ENCODE data around the gene ZBTB20. TPM values are rescaled to one million over a fixed set of nuclear protein-coding genes. Genes with fewer than 3 reads are reported as not detected.
A peak's percentile ranks its signal among the peaks of the same experiment; 100 is the strongest.
"Not testable (repeated sequence)": the region's sequence is repeated elsewhere in the genome, so short reads cannot be mapped to it uniquely, and the experiment has no call there.

Gene ZBTB20
- total RNA-seq, 6 experiments from 2014 or later: 8.0 to 14.1 (median 10.4) TPM

GRCh38 chr3:114685161-114685560, 461.9 kb downstream of the ZBTB20 start:
- no peaks in the 10 kb centered on the region for H3K9me3 Mint-ChIP-seq
- H3K27me3 Mint-ChIP-seq (ENCODE audit: insufficient read depth): no peaks in the 10 kb centered on the region
- peak overlapping the region; percentile 45; the same call in 1 of the 2 replicates for H3K27ac Mint-ChIP-seq
- DNase-seq: no peak
- no peaks in the 10 kb centered on the region for H3K36me3 Mint-ChIP-seq (ENCODE audit: low read depth)
- no peak for TF ChIP-seq CTCF (IDR thresholded peaks at IDR 0.05)
- H3K4me1 Mint-ChIP-seq (ENCODE audit: low read depth): peaks cover 18% of the 10 kb centered on the region
- H3K4me3 Mint-ChIP-seq: peak overlapping the region; percentile 83

- H3K36me3 Mint-ChIP-seq (ENCODE audit: low read depth): no peaks in the 10 kb centered on the region; the same call in 1 of the 2 replicates
- no peak overlapping the region for H3K4me3 Mint-ChIP-seq
- no peak for DNase-seq
- no peaks in the 10 kb centered on the region for H3K27me3 Mint-ChIP-seq (ENCODE audit: insufficient read depth)
- TF ChIP-seq CTCF (IDR thresholded peaks at IDR 0.05): no peak
- H3K9me3 Mint-ChIP-seq: no peaks in the 10 kb centered on the region
- no peak overlapping the region for H3K27ac Mint-ChIP-seq
- H3K4me1 Mint-ChIP-seq (ENCODE audit: low read depth): peaks cover 6% of the 10 kb centered on the region; the same call in 1 of the 2 replicates
Observed at GRCh38 chr3:114680299-114680698, 466.8 kb downstream of the ZBTB20 start.

- not testable (repeated sequence) for DNase-seq; H3K36me3 Mint-ChIP-seq (ENCODE audit: low read depth); H3K27me3 Mint-ChIP-seq (ENCODE audit: insufficient read depth); H3K4me3 Mint-ChIP-seq; H3K27ac Mint-ChIP-seq; H3K9me3 Mint-ChIP-seq; H3K4me1 Mint-ChIP-seq (ENCODE audit: low read depth)
Observed at GRCh38 chr3:114679773-114680172, 467.3 kb downstream of the ZBTB20 start.

GRCh38 chr3:114675104-114675503, 472.0 kb downstream of the ZBTB20 start:
- Mint-ChIP-seq H3K9me3 (no peaks in the 10 kb centered on the region), H3K4me1 (ENCODE audit: low read depth) (peaks cover 13% of the 10 kb centered on the region), H3K27ac (no peak overlapping the region), H3K27me3 (ENCODE audit: insufficient read depth) (no peaks in the 10 kb centered on the region), H3K4me3 (no peak overlapping the region), H3K36me3 (ENCODE audit: low read depth) (no peaks in the 10 kb centered on the region; the same call in 1 of the 2 replicates)
- DNase-seq: no peak
- no peak for TF ChIP-seq CTCF (IDR thresholded peaks at IDR 0.05)

GRCh38 chr3:114674036-114674435, 473.1 kb downstream of the ZBTB20 start:
- peaks cover 23% of the 10 kb centered on the region for H3K4me1 Mint-ChIP-seq (ENCODE audit: low read depth)
- H3K36me3 Mint-ChIP-seq (ENCODE audit: low read depth): no peaks in the 10 kb centered on the region
- TF ChIP-seq CTCF (IDR thresholded peaks at IDR 0.05): no peak
- H3K27ac Mint-ChIP-seq: no peak overlapping the region
- no peak overlapping the region for H3K4me3 Mint-ChIP-seq
- H3K27me3 Mint-ChIP-seq (ENCODE audit: insufficient read depth): no peaks in the 10 kb centered on the region
- no peaks in the 10 kb centered on the region for H3K9me3 Mint-ChIP-seq
- DNase-seq: no peak

DNA sequence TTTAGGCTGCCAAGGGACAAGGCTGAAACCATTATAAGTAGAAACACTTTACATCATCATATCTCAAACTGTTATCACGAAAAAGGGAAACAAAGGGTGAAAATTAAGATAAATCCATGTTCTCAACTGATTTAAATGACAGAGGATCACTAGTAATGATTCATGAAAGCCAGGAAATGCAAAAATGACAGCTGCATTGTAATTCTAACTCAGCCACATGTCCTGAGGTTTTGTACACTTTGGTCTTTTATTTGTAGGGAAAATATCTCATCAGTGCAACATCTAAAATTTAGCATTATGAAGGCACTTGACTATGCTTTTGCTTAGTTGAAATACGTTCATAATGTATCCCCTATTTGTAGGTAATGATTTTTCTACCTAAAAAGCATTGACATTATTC, 473.6 kb downstream of the ZBTB20 start:
- H3K4me1 Mint-ChIP-seq (ENCODE audit: low read depth): peaks cover 25% of the 10 kb centered on the region
- H3K27me3 Mint-ChIP-seq (ENCODE audit: insufficient read depth): no peaks in the 10 kb centered on the region

More for the DNA sequence above, 473.6 kb downstream of the ZBTB20 start:
- no peaks in the 10 kb centered on the region for H3K36me3 Mint-ChIP-seq (ENCODE audit: low read depth)
- no peaks in the 10 kb centered on the region for H3K9me3 Mint-ChIP-seq
- no peak for DNase-seq
- H3K4me3 Mint-ChIP-seq: no peak overlapping the region
- no peak overlapping the region for H3K27ac Mint-ChIP-seq
- no peak for TF ChIP-seq CTCF (IDR thresholded peaks at IDR 0.05)

Measured in HFFc6 (cell line).